K562 (cell line): ENCODE results near the gene UCKL1. TPM values are rescaled to one million over a fixed set of nuclear protein-coding genes. Genes with fewer than 3 reads are reported as not detected.

Experiments
- EGR1 ChIP-seq: fragments of 450-650 bp; conservative IDR thresholded peaks from 2 replicates; pipeline ENCODE4 v1.6.1; 2017; ENCODE audit warnings: mild to moderate bottlenecking
- EP400 ChIP-seq: fragments of 450-650 bp; IDR thresholded peaks from 2 replicates; pipeline ENCODE4 v1.6.1; 2017; ENCODE audit warnings: antibody characterized with exemption, mild to moderate bottlenecking, moderate library complexity
- GABPB1 ChIP-seq: sonication (generic); formaldehyde crosslinking; IDR thresholded peaks from 2 replicates; pipeline ENCODE4 v1.8.0; 2022; ENCODE audit warnings: mild to moderate bottlenecking, missing genetic modification reagents
- GTF3C2 ChIP-seq: IDR thresholded peaks from 3 replicates; pipeline ENCODE4 v1.6.1; 2011; ENCODE audit warnings: borderline replicate concordance, mild to moderate bottlenecking, moderate library complexity; ENCODE audit not compliant: insufficient read length; ENCODE audit errors: extremely low read depth
- HDAC3 ChIP-seq: fragments of 450-650 bp; IDR thresholded peaks from 2 replicates; pipeline ENCODE4 v1.6.1; 2018; ENCODE audit warnings: borderline replicate concordance, mild to moderate bottlenecking, moderate library complexity; ENCODE audit not compliant: partially characterized antibody
- MTA1 ChIP-seq: fragments of 450-650 bp; IDR thresholded peaks from 2 replicates; pipeline ENCODE4 v1.6.1; 2017; ENCODE audit warnings: borderline replicate concordance
- NFIC ChIP-seq: fragments of 450-650 bp; IDR thresholded peaks from 2 replicates; pipeline ENCODE4 v1.6.1; 2017; ENCODE audit warnings: mild to moderate bottlenecking, inconsistent platforms
- PCBP1 ChIP-seq: fragments of 200-400 bp; formaldehyde crosslinking; IDR thresholded peaks from 2 replicates; pipeline ENCODE4 v1.6.1; 2018; ENCODE audit warnings: mild to moderate bottlenecking, low read depth, low read length; ENCODE audit not compliant: poor library complexity, severe bottlenecking
- RFX5 ChIP-seq: IDR thresholded peaks from 2 replicates; pipeline ENCODE4 v1.6.1; 2011; ENCODE audit warnings: low read depth, mild to moderate bottlenecking, improper control_type of control experiment, low read length
- SIN3B ChIP-seq: fragments of 450-650 bp; IDR thresholded peaks from 2 replicates; pipeline ENCODE4 v1.6.1; 2017; ENCODE audit warnings: low read depth, mild to moderate bottlenecking, moderate library complexity
- SMARCE1 ChIP-seq: fragments of 450-650 bp; IDR thresholded peaks from 2 replicates; pipeline ENCODE4 v1.7.1; 2016; ENCODE audit warnings: mild to moderate bottlenecking
- XRCC4 ChIP-seq: IDR thresholded peaks from one replicate; pipeline ENCODE4 v1.6.1; 2011; ENCODE audit not compliant: insufficient read depth, insufficient read length; ENCODE audit errors: extremely low read depth
- ZBTB17 ChIP-seq: fragments of 450-650 bp; formaldehyde crosslinking; IDR thresholded peaks from 2 replicates; pipeline ENCODE4 v1.4.0; 2020; ENCODE audit warnings: mild to moderate bottlenecking
- ZNF140 ChIP-seq: fragments of 250-450 bp; sonication (Bioruptor Pico); IDR thresholded peaks from 2 replicates; pipeline ENCODE4 v1.8.0; 2021; ENCODE audit warnings: moderate library complexity, mild to moderate bottlenecking, inconsistent platforms
- polyA plus RNA-seq, 8 experiments: library from polyadenylated mRNA; depleted of rRNA in 4 of 8; stranded (reverse) in 5 of 8; unstranded in 3 of 8; fragments of >200 nt; fragmentation: Nextera tagmentation in 2 of 8; fragmentation: Illumina TruSeq in 1 of 8; extraction: Ambion mirVana in 2 of 8; extraction: Trizol in 1 of 8; gene quantifications; 2 replicates each; pipeline versions ENCODE4 v1.2.1 to v1.2.3, GENCODE V29; 2011 to 2014; ENCODE audit warnings: inconsistent platforms in 1 of 8, missing spikeins in 1 of 8
- total RNA-seq, 7 experiments: library from RNA; depleted of rRNA in 6 of 7; stranded (reverse); fragments of >200 nt in 6 of 7; fragmentation: Illumina TruSeq in 2 of 7; extraction: Trizol in 2 of 7; gene quantifications; 2 replicates each; pipeline versions ENCODE4 v1.2.1 to v1.2.3, GENCODE V29; 2011 to 2021; ENCODE audit warnings: low replicate concordance in 1 of 7
- TF ChIP-seq, protein P1 (sequence below): fragments of 450-650 bp; IDR thresholded peaks from 2 replicates; pipeline ENCODE4 v1.6.1; 2016; ENCODE audit warnings: low read depth

The UCKL1 gene
- total and polyA plus RNA-seq, 9 of the 15 experiments (the other 6 are each of a cell fraction or from before 2014, with no cell fraction given): 3.1 to 52.8 (median 24.2) TPM

GRCh38 chr20:63894358-63895201, 61.6 kb downstream of the UCKL1 start, which contains the start of gene DNAJC5 (continued):
- TF ChIP-seq GTF3C2 (no peak), SMARCE1 (no peak), NFIC (peak; percentile 39; the same call in 1 of the 2 replicates), ZBTB17 (CRISPR knock-in tag) (no peak), MTA1 (peak; percentile 81), PCBP1 (no peak), SIN3B (0 out of 2 replicates have a peak, but pooled peaks have one; percentile 26), ZNF140 (CRISPR knock-in tag) (no peak), EGR1 (peak; percentile 95), HDAC3 (no peak), EP400 (no peak), RFX5 (no peak), GABPB1 (CRISPR knock-in tag) (peak; percentile 46; the same call in 1 of the 2 replicates), XRCC4 (no peak)
- TF ChIP-seq, protein P1, sequence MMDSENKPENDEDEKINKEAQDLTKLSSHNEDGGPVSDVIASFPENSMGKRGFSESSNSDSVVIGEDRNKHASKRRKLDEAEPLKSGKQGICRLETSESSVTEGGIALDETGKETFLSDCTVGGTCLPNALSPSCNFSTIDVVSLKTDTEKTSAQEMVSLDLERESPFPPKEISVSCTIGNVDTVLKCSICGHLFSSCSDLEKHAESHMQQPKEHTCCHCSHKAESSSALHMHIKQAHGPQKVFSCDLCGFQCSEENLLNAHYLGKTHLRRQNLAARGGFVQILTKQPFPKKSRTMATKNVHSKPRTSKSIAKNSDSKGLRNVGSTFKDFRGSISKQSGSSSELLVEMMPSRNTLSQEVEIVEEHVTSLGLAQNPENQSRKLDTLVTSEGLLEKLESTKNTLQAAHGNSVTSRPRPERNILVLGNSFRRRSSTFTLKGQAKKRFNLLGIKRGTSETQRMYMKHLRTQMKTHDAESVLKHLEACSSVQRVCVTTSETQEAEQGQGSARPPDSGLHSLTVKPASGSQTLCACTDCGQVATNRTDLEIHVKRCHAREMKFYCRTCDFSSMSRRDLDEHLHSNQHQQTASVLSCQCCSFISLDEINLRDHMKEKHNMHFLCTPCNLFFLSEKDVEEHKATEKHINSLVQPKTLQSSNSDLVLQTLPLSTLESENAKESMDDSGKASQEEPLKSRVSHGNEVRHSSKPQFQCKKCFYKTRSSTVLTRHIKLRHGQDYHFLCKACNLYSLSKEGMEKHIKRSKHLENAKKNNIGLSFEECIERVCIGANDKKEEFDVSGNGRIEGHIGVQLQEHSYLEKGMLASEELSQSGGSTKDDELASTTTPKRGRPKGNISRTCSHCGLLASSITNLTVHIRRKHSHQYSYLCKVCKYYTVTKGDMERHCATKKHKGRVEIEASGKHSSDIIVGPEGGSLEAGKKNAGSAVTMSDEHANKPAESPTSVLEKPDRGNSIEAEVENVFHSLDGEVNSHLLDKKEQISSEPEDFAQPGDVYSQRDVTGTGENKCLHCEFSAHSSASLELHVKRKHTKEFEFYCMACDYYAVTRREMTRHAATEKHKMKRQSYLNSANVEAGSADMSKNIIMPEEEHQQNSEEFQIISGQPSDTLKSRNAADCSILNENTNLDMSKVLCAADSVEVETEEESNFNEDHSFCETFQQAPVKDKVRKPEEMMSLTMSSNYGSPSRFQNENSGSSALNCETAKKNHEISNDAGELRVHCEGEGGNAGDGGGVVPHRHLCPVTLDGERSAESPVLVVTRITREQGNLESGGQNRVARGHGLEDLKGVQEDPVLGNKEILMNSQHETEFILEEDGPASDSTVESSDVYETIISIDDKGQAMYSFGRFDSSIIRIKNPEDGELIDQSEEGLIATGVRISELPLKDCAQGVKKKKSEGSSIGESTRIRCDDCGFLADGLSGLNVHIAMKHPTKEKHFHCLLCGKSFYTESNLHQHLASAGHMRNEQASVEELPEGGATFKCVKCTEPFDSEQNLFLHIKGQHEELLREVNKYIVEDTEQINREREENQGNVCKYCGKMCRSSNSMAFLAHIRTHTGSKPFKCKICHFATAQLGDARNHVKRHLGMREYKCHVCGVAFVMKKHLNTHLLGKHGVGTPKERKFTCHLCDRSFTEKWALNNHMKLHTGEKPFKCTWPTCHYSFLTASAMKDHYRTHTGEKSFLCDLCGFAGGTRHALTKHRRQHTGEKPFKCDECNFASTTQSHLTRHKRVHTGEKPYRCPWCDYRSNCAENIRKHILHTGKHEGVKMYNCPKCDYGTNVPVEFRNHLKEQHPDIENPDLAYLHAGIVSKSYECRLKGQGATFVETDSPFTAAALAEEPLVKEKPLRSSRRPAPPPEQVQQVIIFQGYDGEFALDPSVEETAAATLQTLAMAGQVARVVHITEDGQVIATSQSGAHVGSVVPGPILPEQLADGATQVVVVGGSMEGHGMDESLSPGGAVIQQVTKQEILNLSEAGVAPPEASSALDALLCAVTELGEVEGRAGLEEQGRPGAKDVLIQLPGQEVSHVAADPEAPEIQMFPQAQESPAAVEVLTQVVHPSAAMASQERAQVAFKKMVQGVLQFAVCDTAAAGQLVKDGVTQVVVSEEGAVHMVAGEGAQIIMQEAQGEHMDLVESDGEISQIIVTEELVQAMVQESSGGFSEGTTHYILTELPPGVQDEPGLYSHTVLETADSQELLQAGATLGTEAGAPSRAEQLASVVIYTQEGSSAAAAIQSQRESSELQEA: no peak
